ENCODE results near the gene ECI1. TPM values are rescaled to one million over a fixed set of nuclear protein-coding genes. Genes with fewer than 3 reads are reported as not detected.

The ECI1 gene
- total and polyA plus RNA-seq, 2 of the 13 experiments (the other 11 are each of a cell fraction or from before 2014, with no cell fraction given) = 82.0 to 102 TPM

DNA sequence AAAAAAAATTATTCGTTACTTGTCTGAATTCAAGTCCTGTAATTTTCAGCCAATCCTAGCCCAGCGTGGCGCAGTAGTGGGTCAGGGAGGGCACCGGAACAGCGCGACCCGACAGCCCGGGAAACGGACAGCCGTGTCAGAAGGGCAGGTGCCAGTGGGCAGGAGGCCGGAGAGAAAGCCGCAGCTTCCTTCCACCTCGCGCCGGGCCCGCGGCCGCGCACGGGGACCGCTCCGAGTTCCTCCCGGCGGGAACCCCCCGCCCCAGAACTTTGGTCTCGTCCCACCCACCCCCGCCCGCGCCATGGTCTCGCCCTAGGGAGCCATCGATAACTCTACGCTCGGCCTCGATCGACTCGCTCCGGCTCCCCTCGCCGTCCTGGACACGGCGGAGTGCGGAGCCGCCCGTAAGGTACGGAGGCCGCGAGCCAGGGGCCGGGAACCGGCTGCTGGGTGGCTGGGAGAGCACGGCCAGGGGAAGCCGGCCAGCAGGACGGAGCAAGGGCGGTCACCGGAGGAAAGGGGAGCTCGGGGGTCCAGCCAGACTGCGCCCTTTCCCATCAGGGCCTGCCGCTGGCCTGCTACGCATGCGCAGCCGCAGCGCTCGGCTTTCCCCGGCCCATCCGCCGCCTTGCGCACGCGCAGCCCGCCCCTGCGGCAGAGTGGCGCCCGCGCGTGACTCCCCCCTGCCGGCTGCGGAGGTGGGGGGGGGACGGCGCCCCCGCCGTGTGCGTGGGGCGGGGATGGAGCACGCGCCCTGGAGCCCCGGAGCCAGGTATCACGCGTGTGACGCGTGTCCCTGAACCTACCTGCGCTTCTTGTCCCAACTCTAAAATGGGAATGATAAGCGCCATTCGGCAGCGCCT is 46.1 kb downstream of the ECI1 start, which contains the start of gene MLST8 (continued):
- 0 out of 2 replicates have a peak, but pooled peaks have one; percentile 28 for TF ChIP-seq BRD4 (CRISPR knock-in tag; IDR thresholded peaks at IDR 0.05)
- no peak for TF ChIP-seq ZNF660 (CRISPR knock-in tag; IDR thresholded peaks at IDR 0.05; ENCODE audit: borderline replicate concordance, low read depth)
- TF ChIP-seq, protein P1, sequence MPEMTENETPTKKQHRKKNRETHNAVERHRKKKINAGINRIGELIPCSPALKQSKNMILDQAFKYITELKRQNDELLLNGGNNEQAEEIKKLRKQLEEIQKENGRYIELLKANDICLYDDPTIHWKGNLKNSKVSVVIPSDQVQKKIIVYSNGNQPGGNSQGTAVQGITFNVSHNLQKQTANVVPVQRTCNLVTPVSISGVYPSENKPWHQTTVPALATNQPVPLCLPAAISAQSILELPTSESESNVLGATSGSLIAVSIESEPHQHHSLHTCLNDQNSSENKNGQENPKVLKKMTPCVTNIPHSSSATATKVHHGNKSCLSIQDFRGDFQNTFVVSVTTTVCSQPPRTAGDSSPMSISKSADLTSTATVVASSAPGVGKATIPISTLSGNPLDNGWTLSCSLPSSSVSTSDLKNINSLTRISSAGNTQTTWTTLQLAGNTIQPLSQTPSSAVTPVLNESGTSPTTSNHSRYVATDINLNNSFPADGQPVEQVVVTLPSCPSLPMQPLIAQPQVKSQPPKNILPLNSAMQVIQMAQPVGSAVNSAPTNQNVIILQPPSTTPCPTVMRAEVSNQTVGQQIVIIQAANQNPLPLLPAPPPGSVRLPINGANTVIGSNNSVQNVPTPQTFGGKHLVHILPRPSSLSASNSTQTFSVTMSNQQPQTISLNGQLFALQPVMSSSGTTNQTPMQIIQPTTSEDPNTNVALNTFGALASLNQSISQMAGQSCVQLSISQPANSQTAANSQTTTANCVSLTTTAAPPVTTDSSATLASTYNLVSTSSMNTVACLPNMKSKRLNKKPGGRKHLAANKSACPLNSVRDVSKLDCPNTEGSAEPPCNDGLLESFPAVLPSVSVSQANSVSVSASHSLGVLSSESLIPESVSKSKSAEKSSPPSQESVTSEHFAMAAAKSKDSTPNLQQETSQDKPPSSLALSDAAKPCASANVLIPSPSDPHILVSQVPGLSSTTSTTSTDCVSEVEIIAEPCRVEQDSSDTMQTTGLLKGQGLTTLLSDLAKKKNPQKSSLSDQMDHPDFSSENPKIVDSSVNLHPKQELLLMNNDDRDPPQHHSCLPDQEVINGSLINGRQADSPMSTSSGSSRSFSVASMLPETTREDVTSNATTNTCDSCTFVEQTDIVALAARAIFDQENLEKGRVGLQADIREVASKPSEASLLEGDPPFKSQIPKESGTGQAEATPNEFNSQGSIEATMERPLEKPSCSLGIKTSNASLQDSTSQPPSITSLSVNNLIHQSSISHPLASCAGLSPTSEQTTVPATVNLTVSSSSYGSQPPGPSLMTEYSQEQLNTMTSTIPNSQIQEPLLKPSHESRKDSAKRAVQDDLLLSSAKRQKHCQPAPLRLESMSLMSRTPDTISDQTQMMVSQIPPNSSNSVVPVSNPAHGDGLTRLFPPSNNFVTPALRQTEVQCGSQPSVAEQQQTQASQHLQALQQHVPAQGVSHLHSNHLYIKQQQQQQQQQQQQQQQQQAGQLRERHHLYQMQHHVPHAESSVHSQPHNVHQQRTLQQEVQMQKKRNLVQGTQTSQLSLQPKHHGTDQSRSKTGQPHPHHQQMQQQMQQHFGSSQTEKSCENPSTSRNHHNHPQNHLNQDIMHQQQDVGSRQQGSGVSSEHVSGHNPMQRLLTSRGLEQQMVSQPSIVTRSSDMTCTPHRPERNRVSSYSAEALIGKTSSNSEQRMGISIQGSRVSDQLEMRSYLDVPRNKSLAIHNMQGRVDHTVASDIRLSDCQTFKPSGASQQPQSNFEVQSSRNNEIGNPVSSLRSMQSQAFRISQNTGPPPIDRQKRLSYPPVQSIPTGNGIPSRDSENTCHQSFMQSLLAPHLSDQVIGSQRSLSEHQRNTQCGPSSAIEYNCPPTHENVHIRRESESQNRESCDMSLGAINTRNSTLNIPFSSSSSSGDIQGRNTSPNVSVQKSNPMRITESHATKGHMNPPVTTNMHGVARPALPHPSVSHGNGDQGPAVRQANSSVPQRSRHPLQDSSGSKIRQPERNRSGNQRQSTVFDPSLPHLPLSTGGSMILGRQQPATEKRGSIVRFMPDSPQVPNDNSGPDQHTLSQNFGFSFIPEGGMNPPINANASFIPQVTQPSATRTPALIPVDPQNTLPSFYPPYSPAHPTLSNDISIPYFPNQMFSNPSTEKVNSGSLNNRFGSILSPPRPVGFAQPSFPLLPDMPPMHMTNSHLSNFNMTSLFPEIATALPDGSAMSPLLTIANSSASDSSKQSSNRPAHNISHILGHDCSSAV (CRISPR knock-in tag; IDR thresholded peaks at IDR 0.05; ENCODE audit: borderline replicate concordance) = no peak
- 0 out of 2 replicates have a peak, but pooled peaks have one; percentile 61 for TF ChIP-seq SIN3A (IDR thresholded peaks at IDR 0.05; ENCODE audit: borderline replicate concordance, low read depth, low read length)
- no peak for TF ChIP-seq ESRRA (CRISPR knock-in tag; IDR thresholded peaks at IDR 0.05; ENCODE audit: low read depth)
- TF ChIP-seq ZSCAN21 (CRISPR knock-in tag; IDR thresholded peaks at IDR 0.05; ENCODE audit: borderline replicate concordance) = peak; percentile 27; the same call in 1 of the 2 replicates
- TF ChIP-seq, protein P2, sequence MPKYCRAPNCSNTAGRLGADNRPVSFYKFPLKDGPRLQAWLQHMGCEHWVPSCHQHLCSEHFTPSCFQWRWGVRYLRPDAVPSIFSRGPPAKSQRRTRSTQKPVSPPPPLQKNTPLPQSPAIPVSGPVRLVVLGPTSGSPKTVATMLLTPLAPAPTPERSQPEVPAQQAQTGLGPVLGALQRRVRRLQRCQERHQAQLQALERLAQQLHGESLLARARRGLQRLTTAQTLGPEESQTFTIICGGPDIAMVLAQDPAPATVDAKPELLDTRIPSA (CRISPR knock-in tag; IDR thresholded peaks at IDR 0.05; ENCODE audit: borderline replicate concordance) = no peak
- peak; percentile 63; the same call in 1 of the 2 replicates for TF ChIP-seq PHF21A (CRISPR knock-in tag; IDR thresholded peaks at IDR 0.05)
- TF ChIP-seq NKX3-1 (CRISPR knock-in tag; IDR thresholded peaks at IDR 0.05) = 0 out of 2 replicates have a peak, but pooled peaks have one; percentile 26
- TF ChIP-seq ZSCAN30 (CRISPR knock-in tag; IDR thresholded peaks at IDR 0.05) = no peak
- no peak for TF ChIP-seq ZNF264 (CRISPR knock-in tag; IDR thresholded peaks at IDR 0.05)
- TF ChIP-seq ARNT2 (CRISPR knock-in tag; IDR thresholded peaks at IDR 0.05; ENCODE audit: low read depth) = peak; percentile 52
- no peak for TF ChIP-seq SNRNP70 (IDR thresholded peaks at IDR 0.05; ENCODE audit: low read depth, low read length)
- TF ChIP-seq PTBP1 (IDR thresholded peaks at IDR 0.05; ENCODE audit: low read depth, low read length, poor library complexity, severe bottlenecking) = peak; percentile 71
- 0 out of 2 replicates have a peak, but pooled peaks have one; percentile 29 for TF ChIP-seq CREB1 (IDR thresholded peaks at IDR 0.05)
- TF ChIP-seq CREB1 (CRISPR knock-in tag; IDR thresholded peaks at IDR 0.05) = no peak
- TF ChIP-seq HDAC2 (CRISPR knock-in tag; IDR thresholded peaks at IDR 0.05) = peak; percentile 50
- TF ChIP-seq ZNF333 (CRISPR knock-in tag; IDR thresholded peaks at IDR 0.05; ENCODE audit: borderline replicate concordance) = peak; percentile 27
- peak; percentile 41; the same call in 1 of the 2 replicates for TF ChIP-seq KLF12 (CRISPR knock-in tag; IDR thresholded peaks at IDR 0.05; ENCODE audit: borderline replicate concordance)
- TF ChIP-seq FOSL1 (CRISPR knock-in tag; IDR thresholded peaks at IDR 0.05; ENCODE audit: borderline replicate concordance) = no peak
- 0 out of 2 replicates have a peak, but pooled peaks have one; percentile 22 for TF ChIP-seq NFYC (CRISPR knock-in tag; IDR thresholded peaks at IDR 0.05)

Data from HepG2 (cell line).